Peyer's patch (tissue), 4 donors: ENCODE measurements around the gene CHST4.

ENCODE experiments used
- CTCF ChIP-seq, 6 experiments: fragments of 450-650 bp in 4 of 6; fragments of 200-600 bp in 2 of 6; sonication (generic) in 1 of 6; IDR thresholded peaks; one replicate each; pipeline ENCODE4 v1.5.1; 2017 to 2019; ENCODE audit warnings: antibody characterized with exemption in 6 of 6, mild to moderate bottlenecking in 3 of 6, moderate library complexity in 1 of 6
- POLR2A ChIP-seq, 2 donors: fragments of 450-650 bp; IDR thresholded peaks; one replicate each; pipeline ENCODE4 v1.5.1; 2017; ENCODE audit warnings: antibody characterized with exemption in 2 of 2, mild to moderate bottlenecking in 2 of 2, moderate library complexity in 2 of 2

GRCh38 chr16:71480956-71481355 is 45.3 kb upstream of the CHST4 start:
- TF ChIP-seq CTCF (IDR thresholded peaks at IDR 0.05), result no peak
- TF ChIP-seq POLR2A (IDR thresholded peaks at IDR 0.05), result no peak
